ENCODE measurements around the gene OLFM2.

OLFM2 gene

DNA sequence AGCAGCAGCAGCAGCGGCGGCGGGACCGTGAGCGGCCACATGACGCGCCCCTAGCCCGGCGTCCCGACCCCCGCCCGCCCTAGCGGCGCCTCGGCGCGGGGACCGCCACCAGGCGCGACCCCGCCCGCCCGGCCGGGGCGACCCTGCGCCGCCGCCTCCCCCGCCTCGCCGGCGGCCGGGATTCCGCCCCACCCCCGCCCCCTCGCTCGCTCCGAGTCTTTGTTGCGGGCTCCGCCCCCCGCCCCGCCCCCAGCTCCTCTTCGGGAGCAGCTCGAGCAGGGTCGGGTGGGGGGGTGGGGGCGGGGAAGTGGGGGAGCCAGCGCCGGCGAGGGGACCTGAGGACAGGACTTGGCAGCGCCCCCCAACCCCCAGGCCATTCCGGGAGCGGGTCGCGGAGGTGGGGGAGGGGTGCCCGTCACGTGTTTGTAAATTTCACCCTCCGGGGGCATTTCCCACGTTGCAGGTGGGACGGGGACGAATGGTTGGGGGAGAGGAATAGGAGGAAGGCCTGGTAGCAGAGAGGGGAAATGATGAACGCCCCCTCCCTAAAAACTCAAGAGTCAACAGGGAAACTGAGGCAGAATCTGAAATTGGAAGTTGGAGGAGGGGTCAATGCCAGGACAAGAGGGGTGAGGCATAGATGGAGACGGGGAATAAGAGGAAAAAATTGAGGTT is at the start of gene OLFM2:
Gene OLFM2, minus strand, starts transcription at position 190 of the 675 bp plus-strand sequence. Its CDS starts 149 bp downstream, at position 41.
- peaks cover 3% of the 10 kb centered on the region for H3K9me3 Mint-ChIP-seq
- H3K36me3 Mint-ChIP-seq (ENCODE audit: low read depth), result no peaks in the 10 kb centered on the region
- H3K4me1 Mint-ChIP-seq (ENCODE audit: low read depth), result peaks cover 20% of the 10 kb centered on the region
- peaks cover 73% of the 10 kb centered on the region for H3K27me3 Mint-ChIP-seq
- no peak within 1 kb of the TSS for H3K27ac Mint-ChIP-seq
- intact Hi-C loops (cut with micrococcal nuclease), result no loop called here
- peak within 1 kb of the TSS; percentile 4 for H3K4me3 Mint-ChIP-seq

DNA sequence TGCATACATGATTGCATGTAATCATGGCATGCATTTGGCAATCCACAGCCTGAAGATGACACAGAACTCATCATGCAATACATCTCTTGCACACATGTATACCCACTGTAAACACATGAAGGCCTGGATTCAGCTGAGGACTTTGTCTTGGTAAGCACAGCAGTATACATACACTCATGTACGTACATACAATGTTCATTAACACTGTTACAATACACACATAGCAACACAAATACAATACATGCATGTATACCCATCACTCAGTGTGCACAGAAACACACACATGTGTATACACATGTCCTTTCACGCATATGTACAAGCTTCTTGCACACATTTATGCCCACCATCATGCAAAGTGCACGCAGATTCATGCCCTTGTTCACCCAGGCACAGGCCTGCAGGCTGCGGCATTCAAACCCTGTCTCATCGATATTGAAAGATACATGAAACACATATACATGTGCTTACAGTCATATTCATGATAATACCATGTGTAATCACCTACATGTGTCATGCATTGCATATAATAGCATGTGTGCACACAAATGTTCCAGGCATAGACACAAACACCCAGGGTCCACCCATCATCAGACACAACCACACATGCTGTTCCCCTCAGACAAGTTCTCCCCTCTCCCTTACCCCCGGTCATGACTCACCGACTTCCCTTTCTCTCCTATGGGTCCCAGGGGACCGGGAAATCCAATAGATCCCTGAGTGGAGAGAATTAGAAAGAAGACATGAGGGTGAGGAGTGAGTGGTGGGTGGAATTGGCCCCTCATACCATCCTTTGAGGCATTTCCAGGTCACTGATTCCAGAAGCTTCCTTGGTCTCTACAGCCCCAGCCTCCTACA is 45.3 kb upstream of the OLFM2 start:
- Mint-ChIP-seq H3K9me3 (no peaks in the 10 kb centered on the region), H3K27me3 (peaks cover 21% of the 10 kb centered on the region), H3K4me3 (no peak overlapping the region), H3K27ac (no peak overlapping the region), H3K4me1 (ENCODE audit: low read depth) (no peaks in the 10 kb centered on the region), H3K36me3 (ENCODE audit: low read depth) (no peaks in the 10 kb centered on the region)
- intact Hi-C loops (cut with micrococcal nuclease), result no loop called here

DNA sequence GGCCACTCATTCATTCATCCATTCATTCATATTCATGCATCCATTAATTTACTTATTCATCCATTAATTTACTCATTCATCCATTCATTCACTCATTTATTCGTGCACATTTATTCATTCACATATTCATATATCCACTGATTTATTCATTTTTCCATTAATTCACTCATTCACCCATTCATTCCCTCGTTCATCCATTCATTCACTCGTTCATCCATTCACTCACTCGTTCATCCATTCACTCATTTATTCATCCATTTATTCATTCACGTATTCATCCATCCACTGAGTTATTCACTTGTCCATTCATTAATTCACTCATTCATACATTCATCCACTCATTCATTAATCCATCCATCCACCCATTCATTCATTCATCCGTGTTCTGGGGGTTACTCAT is 35.8 kb upstream of the OLFM2 start:
- H3K4me3 Mint-ChIP-seq, result no peak overlapping the region
- H3K4me1 Mint-ChIP-seq (ENCODE audit: low read depth), result no peaks in the 10 kb centered on the region
- H3K36me3 Mint-ChIP-seq (ENCODE audit: low read depth), result no peaks in the 10 kb centered on the region
- intact Hi-C loops (cut with micrococcal nuclease), result no loop called here
- H3K27me3 Mint-ChIP-seq, result peaks cover 15% of the 10 kb centered on the region
- no peaks in the 10 kb centered on the region for H3K9me3 Mint-ChIP-seq
- no peak overlapping the region for H3K27ac Mint-ChIP-seq

DNA sequence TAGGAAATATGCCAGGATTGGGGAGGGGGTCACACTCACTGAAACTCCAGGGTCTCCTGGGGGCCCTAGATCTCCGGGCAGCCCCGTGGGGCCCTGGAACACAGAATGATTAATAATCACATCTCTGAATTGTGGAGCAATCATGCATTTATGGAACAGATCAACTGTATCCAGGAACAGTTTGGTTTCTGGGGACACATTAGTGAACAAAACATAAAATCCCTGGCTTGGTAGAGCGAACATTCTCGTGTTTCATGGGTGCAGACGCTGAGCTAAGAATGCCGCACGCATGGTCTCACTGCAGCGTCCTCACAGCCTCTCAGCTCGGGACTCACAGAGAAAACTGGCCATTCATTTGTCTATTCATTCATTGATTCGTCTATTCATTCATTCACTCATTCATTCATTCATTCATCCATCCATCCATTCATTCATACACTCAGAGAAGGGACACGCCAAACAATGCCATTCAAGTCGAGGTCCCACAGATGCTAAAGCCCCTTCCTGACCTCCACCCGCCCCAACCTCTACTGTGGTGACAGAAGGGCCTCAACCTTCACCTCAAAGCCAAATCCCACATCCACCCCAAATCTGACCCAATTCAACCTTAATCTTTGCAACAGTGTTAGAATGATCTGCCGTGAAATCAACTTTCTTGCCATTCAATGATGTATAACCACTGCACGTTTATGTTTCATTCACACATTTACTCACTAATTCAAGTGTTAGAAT is 35.0 kb upstream of the OLFM2 start:
- H3K4me1 Mint-ChIP-seq (ENCODE audit: low read depth), result no peaks in the 10 kb centered on the region

DNA sequence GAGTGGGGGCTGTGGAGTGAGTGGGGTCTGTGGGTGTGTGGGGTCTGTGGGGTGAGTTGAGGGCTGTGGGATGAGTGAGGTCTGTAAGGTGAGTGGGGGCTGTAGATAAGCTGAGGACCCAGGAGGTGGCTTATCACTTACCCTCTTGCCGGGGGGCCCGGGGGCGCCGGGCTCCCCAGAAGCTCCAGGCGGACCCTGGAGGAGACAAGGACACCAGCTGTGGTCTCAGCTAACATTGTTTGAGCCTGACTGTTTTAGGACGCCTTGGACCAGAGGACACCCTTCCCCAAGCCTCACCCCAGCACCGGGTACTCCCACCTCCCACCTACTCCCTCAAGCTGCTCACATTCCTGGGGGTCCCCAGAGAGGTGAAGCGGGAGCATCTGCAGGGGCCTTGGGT is 34.2 kb upstream of the OLFM2 start:
- no peaks in the 10 kb centered on the region for H3K9me3 Mint-ChIP-seq
- no peak overlapping the region for H3K4me3 Mint-ChIP-seq
- intact Hi-C loops (cut with micrococcal nuclease), result no loop called here
- no peaks in the 10 kb centered on the region for H3K36me3 Mint-ChIP-seq (ENCODE audit: low read depth)
- peaks cover 31% of the 10 kb centered on the region for H3K27me3 Mint-ChIP-seq
- H3K27ac Mint-ChIP-seq, result no peak overlapping the region
- no peaks in the 10 kb centered on the region for H3K4me1 Mint-ChIP-seq (ENCODE audit: low read depth)

More for the DNA sequence above, 35.0 kb upstream of the OLFM2 start:
- Mint-ChIP-seq H3K36me3 (ENCODE audit: low read depth) (no peaks in the 10 kb centered on the region), H3K4me3 (no peak overlapping the region), H3K27ac (no peak overlapping the region), H3K27me3 (peaks cover 22% of the 10 kb centered on the region), H3K9me3 (no peaks in the 10 kb centered on the region)
- intact Hi-C loops (cut with micrococcal nuclease), result no loop called here

DNA sequence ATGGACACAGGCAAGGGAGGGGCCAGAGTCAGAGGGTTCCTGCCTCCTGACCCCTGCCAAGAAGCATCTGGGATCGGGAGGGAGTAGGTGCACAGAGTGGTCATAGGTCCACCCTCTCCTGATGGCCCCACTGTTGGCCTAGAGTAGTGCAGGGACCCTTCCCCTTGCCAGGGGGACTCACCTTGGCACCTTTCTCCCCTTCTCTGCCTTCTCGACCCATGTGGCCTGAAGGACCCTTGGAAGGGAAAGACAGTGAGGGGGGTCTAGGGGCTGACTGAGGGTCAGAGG is 33.3 kb upstream of the OLFM2 start:
- Mint-ChIP-seq H3K4me1 (ENCODE audit: low read depth) (no peaks in the 10 kb centered on the region), H3K27ac (no peak overlapping the region), H3K4me3 (no peak overlapping the region), H3K27me3 (peaks cover 36% of the 10 kb centered on the region), H3K36me3 (ENCODE audit: low read depth) (no peaks in the 10 kb centered on the region), H3K9me3 (no peaks in the 10 kb centered on the region)
- intact Hi-C loops (cut with micrococcal nuclease), result no loop called here

DNA sequence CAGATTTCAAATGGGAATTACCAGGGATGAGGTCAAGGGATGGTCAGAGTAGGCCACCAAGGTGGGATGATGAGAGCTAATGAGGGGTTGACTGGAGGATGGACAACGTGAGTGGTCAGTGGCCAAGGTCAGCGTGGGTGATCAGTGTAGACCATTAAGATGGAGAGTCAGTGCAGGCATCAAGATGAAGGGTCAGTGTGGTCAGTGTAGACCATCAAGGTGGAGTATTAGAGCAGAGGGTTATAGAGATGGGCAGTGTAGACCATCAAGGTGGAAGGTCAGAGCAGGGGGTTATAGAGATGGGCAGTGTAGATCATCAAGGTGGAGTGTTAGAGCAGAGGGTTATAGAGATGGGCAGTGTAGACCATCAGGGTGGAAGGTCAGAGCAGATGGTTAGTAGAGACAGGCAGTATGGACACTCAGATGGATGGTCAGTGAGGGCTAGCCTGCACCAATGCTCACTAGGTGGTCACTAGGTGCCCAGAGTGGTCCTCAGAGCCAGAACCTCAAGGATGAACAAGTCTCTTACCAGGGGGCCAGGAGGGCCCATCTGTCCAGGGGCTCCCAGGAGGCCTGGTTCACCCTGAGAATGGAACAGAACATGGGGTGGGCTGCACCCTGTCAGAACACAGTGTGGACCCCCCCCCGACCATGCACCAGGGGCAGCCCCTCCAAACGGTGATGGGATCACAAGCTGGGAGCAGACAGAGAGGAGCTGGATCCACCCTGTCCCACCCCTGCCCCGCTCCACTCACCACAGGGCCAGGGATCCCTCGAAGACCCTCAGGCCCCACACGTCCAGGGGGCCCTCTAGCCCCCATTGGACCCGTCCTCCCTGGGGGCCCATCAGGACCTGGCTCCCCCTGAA is 32.7 kb upstream of the OLFM2 start:
- Mint-ChIP-seq H3K4me1 (ENCODE audit: low read depth) (no peaks in the 10 kb centered on the region), H3K4me3 (no peak overlapping the region), H3K27ac (no peak overlapping the region), H3K9me3 (no peaks in the 10 kb centered on the region), H3K27me3 (peaks cover 36% of the 10 kb centered on the region), H3K36me3 (ENCODE audit: low read depth) (no peaks in the 10 kb centered on the region)
- intact Hi-C loops (cut with micrococcal nuclease), result no loop called here

DNA sequence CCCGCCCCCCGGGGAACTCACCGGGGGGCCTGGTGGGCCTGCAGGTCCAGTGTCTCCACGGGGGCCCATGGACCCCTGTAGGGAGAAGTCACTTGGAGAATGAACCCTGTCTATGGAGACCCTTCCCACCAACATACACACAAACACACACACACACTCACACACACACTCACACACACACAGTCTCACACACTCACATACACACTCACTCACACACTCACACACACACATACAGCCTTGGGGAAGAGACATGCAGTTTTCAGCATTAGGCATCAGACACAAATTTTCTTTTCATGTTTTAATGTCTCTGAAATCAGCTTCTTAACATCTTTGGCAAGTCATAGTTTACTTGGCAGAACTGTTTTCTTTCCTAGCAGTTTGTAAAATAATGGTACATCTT is 31.0 kb upstream of the OLFM2 start:
- H3K9me3 Mint-ChIP-seq, result no peaks in the 10 kb centered on the region
- peaks cover 43% of the 10 kb centered on the region for H3K27me3 Mint-ChIP-seq
- intact Hi-C loops (cut with micrococcal nuclease), result no loop called here

DNA sequence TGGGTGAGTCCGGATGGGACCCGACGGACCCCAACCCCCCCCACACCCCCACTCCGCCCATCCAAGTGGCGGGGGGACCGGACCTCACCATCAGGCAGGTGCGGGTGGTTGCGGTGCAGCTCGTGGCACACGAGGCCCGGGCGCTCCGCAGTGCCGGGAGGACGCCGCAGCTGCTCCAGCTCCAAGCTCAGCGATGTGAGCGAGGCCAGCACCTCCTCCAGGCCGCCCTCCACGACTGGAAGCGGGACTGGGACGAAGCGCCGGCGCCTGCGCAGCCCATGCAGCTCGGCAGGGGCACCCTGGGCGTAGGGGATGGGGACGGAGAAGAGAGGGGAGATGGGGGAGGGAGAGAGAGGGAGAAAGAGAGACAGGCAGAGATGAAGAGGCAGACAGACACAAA is 30.1 kb upstream of the OLFM2 start:
- intact Hi-C loops (cut with micrococcal nuclease), result no loop called here
- peaks cover 44% of the 10 kb centered on the region for H3K27me3 Mint-ChIP-seq
- no peaks in the 10 kb centered on the region for H3K4me1 Mint-ChIP-seq (ENCODE audit: low read depth)
- H3K27ac Mint-ChIP-seq, result no peak overlapping the region
- H3K9me3 Mint-ChIP-seq, result no peaks in the 10 kb centered on the region
- no peak overlapping the region for H3K4me3 Mint-ChIP-seq
- H3K36me3 Mint-ChIP-seq (ENCODE audit: low read depth), result no peaks in the 10 kb centered on the region

More for the DNA sequence above, 31.0 kb upstream of the OLFM2 start:
- H3K27ac Mint-ChIP-seq, result no peak overlapping the region
- no peak overlapping the region for H3K4me3 Mint-ChIP-seq
- H3K36me3 Mint-ChIP-seq (ENCODE audit: low read depth), result no peaks in the 10 kb centered on the region
- H3K4me1 Mint-ChIP-seq (ENCODE audit: low read depth), result no peaks in the 10 kb centered on the region

DNA sequence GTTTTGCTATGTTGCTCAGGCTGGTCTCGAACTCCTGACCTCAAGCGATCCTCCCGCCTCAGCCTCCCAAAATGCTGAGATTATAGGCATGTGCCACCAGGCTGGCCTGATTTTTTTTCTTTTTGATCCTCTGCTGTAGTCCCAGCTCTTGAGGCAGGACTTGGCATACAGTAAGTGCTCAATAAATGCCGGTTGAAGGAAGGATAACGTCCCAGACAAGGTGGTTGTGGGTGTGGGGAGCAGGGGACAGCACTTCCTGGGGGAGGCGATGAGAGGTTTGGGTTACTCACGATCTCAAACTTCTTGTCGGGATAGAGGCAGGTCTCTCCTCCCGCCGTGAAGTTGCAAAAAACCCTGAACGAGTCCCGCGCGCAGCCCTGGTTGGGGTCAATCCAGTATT is 29.7 kb upstream of the OLFM2 start:
- Mint-ChIP-seq H3K36me3 (ENCODE audit: low read depth) (no peaks in the 10 kb centered on the region), H3K27ac (no peak overlapping the region), H3K4me3 (no peak overlapping the region), H3K4me1 (ENCODE audit: low read depth) (no peaks in the 10 kb centered on the region), H3K27me3 (peaks cover 44% of the 10 kb centered on the region), H3K9me3 (no peaks in the 10 kb centered on the region)
- intact Hi-C loops (cut with micrococcal nuclease), result no loop called here

DNA sequence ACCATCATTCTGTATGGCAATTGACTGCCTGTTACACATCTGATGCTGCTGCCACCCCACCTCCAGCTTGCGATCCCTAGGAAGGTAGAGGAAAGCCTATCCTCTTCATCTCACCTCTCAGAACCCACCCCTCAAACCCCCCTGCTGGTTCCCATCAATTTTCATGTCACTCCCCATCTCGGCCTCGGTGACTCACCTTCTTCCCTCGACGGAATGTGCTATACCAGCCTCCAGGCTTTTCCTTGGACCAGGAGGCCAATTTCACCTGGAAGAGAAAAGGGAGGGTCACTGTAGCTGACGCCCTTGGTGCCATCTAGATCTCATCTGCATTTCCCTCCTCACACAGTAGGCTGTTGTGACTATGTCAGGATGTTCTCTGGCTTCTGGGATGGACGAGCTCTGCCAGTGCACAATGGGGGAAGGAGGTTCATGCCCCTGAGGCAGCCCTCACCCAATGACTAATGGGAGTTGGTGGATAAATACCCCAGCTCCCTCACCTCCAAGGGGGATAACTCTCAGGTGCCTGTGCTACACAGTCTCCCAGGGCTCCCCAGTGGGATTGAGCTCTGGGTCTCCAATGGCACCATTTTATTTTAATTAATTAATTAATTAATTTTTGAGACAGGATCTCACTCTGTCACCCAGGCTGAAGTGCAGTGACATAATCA is 26.4 kb upstream of the OLFM2 start:
- no peaks in the 10 kb centered on the region for H3K4me1 Mint-ChIP-seq (ENCODE audit: low read depth)
- peaks cover 49% of the 10 kb centered on the region for H3K27me3 Mint-ChIP-seq
- no peak overlapping the region for H3K27ac Mint-ChIP-seq
- H3K9me3 Mint-ChIP-seq, result no peaks in the 10 kb centered on the region
- H3K36me3 Mint-ChIP-seq (ENCODE audit: low read depth), result no peaks in the 10 kb centered on the region
- intact Hi-C loops (cut with micrococcal nuclease), result no loop called here
- no peak overlapping the region for H3K4me3 Mint-ChIP-seq

DNA sequence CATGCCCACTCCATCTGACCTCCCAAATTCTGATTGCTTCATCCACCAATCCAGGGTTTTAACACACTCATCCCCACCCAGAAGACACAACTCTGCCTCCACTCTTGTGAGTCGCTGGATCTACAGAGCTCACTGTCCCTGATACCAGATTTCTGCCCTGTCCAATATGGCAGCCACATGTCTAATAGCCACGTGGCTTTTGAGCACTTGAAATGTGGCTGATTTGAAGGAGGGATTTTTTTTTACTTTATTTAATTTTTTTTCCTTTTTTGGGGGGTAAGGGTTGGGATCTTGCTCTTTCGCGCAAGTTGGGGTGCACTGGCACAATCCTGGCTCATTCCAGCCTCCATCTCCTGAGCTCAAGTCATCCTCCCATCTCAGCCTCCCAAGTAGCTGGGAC is 24.8 kb upstream of the OLFM2 start:
- no peaks in the 10 kb centered on the region for H3K9me3 Mint-ChIP-seq
- H3K27ac Mint-ChIP-seq, result no peak overlapping the region
- peaks cover 34% of the 10 kb centered on the region for H3K27me3 Mint-ChIP-seq
- intact Hi-C loops (cut with micrococcal nuclease), result no loop called here
- no peaks in the 10 kb centered on the region for H3K4me1 Mint-ChIP-seq (ENCODE audit: low read depth)
- no peaks in the 10 kb centered on the region for H3K36me3 Mint-ChIP-seq (ENCODE audit: low read depth)
- H3K4me3 Mint-ChIP-seq, result no peak overlapping the region

DNA sequence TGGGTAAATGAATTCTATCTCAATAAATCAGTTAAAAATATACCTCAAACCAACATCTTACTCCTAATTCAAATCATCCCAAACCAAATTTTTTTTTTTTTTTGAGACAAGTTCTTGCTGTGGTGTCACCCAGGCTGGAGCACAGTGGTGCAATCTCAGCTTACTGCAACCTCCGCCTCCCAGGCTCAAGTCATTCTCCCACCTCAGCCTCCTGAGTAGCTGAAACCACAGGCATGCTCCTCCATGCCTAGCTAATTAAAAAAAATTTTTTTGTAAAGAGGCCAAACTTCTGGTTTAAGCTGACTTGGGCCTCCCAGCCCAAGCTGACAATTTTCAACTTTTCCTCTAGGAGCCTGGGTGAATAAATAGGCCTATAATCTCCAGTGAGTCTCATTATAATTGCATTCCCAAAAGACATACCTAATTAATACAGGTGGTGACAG is 22.1 kb upstream of the OLFM2 start:
- Mint-ChIP-seq H3K4me1 (ENCODE audit: low read depth) (no peaks in the 10 kb centered on the region), H3K9me3 (no peaks in the 10 kb centered on the region), H3K36me3 (ENCODE audit: low read depth) (no peaks in the 10 kb centered on the region), H3K27me3 (peaks cover 23% of the 10 kb centered on the region), H3K27ac (no peak overlapping the region), H3K4me3 (no peak overlapping the region)
- intact Hi-C loops (cut with micrococcal nuclease), result no loop called here

Measured in dendritic cell treated with granulocyte-macrophage colony-stimulating factor and Interleukin-4, amounts not matched to agents 40 ng/mL and 50 ng/mL, for 4 days (primary cell).